Measurements from ENCODE around the gene INPP5F.

INPP5F gene

GRCh38 chr10:119724593-119725516, 995 bp upstream of the INPP5F start:
- Histone ChIP-seq H3K4me3 (ENCODE audit: low read depth, low read length) (peak overlapping the region; percentile 69), H3K4me2 (ENCODE audit: low read length) (peak overlapping the region; percentile 75), H3K9me3 (ENCODE audit: control insufficient read depth, low read length) (no peaks in the 10 kb centered on the region), H3K79me2 (no peaks in the 10 kb centered on the region), H3K27me3 (ENCODE audit: control insufficient read depth, insufficient read depth, low read length) (no peaks in the 10 kb centered on the region), H3K27ac (peak overlapping the region; percentile 93), H3K9ac (peak overlapping the region; percentile 83), H2AFZ (peak overlapping the region; percentile 99), H3K4me1 (peaks cover 21% of the 10 kb centered on the region), H3K36me3 (ENCODE audit: control insufficient read depth, insufficient read depth, low read length) (no peaks in the 10 kb centered on the region)
- TF ChIP-seq CTCF (IDR thresholded peaks at IDR 0.05): no peak

- H3K4me1 ChIP-seq: peaks cover 21% of the 10 kb centered on the region
Observed at GRCh38 chr10:119725517-119725827, 378 bp upstream of the INPP5F start.

GRCh38 chr10:119726676-119727261, 919 bp downstream of the INPP5F start:
- Histone ChIP-seq H3K4me1 (peaks cover 21% of the 10 kb centered on the region), H3K9me3 (ENCODE audit: control insufficient read depth, low read length) (no peaks in the 10 kb centered on the region), H3K9ac (no peak overlapping the region), H3K4me2 (ENCODE audit: low read length) (peak overlapping the region; percentile 78), H3K36me3 (ENCODE audit: control insufficient read depth, insufficient read depth, low read length) (no peaks in the 10 kb centered on the region), H3K79me2 (no peaks in the 10 kb centered on the region), H3K4me3 (ENCODE audit: low read depth, low read length) (peak overlapping the region; percentile 60), H3K27me3 (ENCODE audit: control insufficient read depth, insufficient read depth, low read length) (no peaks in the 10 kb centered on the region), H3K27ac (no peak overlapping the region), H2AFZ (peak overlapping the region; percentile 75)
- no peak for TF ChIP-seq CTCF (IDR thresholded peaks at IDR 0.05)

More at GRCh38 chr10:119725517-119725827, 378 bp upstream of the INPP5F start:
- TF ChIP-seq CTCF (IDR thresholded peaks at IDR 0.05): no peak
- Histone ChIP-seq H3K9me3 (ENCODE audit: control insufficient read depth, low read length) (no peaks in the 10 kb centered on the region), H3K36me3 (ENCODE audit: control insufficient read depth, insufficient read depth, low read length) (no peaks in the 10 kb centered on the region), H3K27ac (peak overlapping the region; percentile 93), H3K27me3 (ENCODE audit: control insufficient read depth, insufficient read depth, low read length) (no peaks in the 10 kb centered on the region), H3K9ac (peak overlapping the region; percentile 83), H3K79me2 (no peaks in the 10 kb centered on the region), H2AFZ (peak overlapping the region; percentile 99), H3K4me3 (ENCODE audit: low read depth, low read length) (peak overlapping the region; percentile 69), H3K4me2 (ENCODE audit: low read length) (peak overlapping the region; percentile 75)

- H3K4me2 ChIP-seq (ENCODE audit: low read length): no peak overlapping the region
- H3K9me3 ChIP-seq (ENCODE audit: control insufficient read depth, low read length): no peaks in the 10 kb centered on the region
- peaks cover 25% of the 10 kb centered on the region for H3K4me1 ChIP-seq
- no peak overlapping the region for H3K27ac ChIP-seq
- peaks cover 8% of the 10 kb centered on the region for H3K79me2 ChIP-seq
- no peak overlapping the region for H3K9ac ChIP-seq
- H2AFZ ChIP-seq: no peak overlapping the region
- H3K4me3 ChIP-seq (ENCODE audit: low read depth, low read length): no peak overlapping the region
- no peak for TF ChIP-seq CTCF (IDR thresholded peaks at IDR 0.05)
- no peaks in the 10 kb centered on the region for H3K27me3 ChIP-seq (ENCODE audit: control insufficient read depth, insufficient read depth, low read length)
- no peaks in the 10 kb centered on the region for H3K36me3 ChIP-seq (ENCODE audit: control insufficient read depth, insufficient read depth, low read length)
Observed at GRCh38 chr10:119728172-119728800, 2.4 kb downstream of the INPP5F start.
